ENCODE results near the gene ANK2.

DNA sequence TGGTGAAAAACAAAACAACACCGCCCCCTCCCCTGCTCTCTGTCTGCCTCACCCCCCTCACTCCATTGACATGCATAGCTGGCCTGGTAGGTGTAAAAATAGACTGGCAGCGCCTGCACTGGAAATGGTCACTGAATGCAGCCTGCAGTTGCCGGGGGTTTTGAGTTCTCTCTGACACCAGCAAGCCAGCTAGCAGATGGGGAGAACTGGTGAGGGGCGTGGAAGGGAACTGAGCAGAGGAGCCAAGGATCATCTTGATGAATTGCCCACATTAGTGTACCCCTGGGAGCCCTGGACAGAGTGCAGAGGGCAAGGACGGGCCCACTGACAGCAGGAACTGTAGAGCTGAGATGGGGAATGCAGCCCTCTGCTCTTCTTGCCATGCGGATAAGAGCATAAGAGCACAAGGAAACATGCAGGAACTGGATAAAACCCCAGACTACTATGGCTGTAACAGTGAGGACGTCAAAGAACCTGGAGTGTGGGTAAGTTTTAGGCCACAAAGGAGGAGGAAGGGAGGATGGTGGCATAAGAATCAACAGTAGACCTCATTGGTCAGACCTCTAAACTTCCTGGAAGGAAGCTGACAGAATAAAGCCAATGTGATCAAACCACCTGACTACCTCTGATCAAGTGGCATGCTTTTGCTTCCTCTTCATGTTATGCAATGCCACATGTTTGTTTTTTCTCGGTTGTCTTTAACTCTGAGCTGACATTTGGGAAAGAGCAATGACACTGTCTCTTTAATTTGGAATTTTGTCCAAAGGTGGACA is 96.3 kb downstream of the ANK2 start:
- TF ChIP-seq, protein P1, sequence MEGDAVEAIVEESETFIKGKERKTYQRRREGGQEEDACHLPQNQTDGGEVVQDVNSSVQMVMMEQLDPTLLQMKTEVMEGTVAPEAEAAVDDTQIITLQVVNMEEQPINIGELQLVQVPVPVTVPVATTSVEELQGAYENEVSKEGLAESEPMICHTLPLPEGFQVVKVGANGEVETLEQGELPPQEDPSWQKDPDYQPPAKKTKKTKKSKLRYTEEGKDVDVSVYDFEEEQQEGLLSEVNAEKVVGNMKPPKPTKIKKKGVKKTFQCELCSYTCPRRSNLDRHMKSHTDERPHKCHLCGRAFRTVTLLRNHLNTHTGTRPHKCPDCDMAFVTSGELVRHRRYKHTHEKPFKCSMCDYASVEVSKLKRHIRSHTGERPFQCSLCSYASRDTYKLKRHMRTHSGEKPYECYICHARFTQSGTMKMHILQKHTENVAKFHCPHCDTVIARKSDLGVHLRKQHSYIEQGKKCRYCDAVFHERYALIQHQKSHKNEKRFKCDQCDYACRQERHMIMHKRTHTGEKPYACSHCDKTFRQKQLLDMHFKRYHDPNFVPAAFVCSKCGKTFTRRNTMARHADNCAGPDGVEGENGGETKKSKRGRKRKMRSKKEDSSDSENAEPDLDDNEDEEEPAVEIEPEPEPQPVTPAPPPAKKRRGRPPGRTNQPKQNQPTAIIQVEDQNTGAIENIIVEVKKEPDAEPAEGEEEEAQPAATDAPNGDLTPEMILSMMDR (IDR thresholded peaks at IDR 0.05; ENCODE audit: insufficient read depth, low read length) = no peak
- TF ChIP-seq, protein P2, sequence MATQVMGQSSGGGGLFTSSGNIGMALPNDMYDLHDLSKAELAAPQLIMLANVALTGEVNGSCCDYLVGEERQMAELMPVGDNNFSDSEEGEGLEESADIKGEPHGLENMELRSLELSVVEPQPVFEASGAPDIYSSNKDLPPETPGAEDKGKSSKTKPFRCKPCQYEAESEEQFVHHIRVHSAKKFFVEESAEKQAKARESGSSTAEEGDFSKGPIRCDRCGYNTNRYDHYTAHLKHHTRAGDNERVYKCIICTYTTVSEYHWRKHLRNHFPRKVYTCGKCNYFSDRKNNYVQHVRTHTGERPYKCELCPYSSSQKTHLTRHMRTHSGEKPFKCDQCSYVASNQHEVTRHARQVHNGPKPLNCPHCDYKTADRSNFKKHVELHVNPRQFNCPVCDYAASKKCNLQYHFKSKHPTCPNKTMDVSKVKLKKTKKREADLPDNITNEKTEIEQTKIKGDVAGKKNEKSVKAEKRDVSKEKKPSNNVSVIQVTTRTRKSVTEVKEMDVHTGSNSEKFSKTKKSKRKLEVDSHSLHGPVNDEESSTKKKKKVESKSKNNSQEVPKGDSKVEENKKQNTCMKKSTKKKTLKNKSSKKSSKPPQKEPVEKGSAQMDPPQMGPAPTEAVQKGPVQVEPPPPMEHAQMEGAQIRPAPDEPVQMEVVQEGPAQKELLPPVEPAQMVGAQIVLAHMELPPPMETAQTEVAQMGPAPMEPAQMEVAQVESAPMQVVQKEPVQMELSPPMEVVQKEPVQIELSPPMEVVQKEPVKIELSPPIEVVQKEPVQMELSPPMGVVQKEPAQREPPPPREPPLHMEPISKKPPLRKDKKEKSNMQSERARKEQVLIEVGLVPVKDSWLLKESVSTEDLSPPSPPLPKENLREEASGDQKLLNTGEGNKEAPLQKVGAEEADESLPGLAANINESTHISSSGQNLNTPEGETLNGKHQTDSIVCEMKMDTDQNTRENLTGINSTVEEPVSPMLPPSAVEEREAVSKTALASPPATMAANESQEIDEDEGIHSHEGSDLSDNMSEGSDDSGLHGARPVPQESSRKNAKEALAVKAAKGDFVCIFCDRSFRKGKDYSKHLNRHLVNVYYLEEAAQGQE (IDR thresholded peaks at IDR 0.05; ENCODE audit: insufficient replicate concordance, low read depth) = no peak
- TF ChIP-seq GABPA (IDR thresholded peaks at IDR 0.05; ENCODE audit: low read depth) = no peak
- TF ChIP-seq SPI1 (IDR thresholded peaks at IDR 0.05; ENCODE audit: borderline replicate concordance, low read depth) = no peak
- no peak for TF ChIP-seq POLR2AphosphoS5 (IDR thresholded peaks at IDR 0.05; ENCODE audit: low read depth)
